Karpas-422 (cell line): Measurements from ENCODE around the gene FMR1. TPM values are rescaled to one million over a fixed set of nuclear protein-coding genes. Genes with fewer than 3 reads are reported as not detected.

Source experiments
- DNase-seq: peaks from one replicate; pipeline ENCODE4 v3.0.0-alpha.2; 2015
- H2AFZ ChIP-seq: fragments of 200-600 bp; sonication (generic); 2 replicates; pipeline ENCODE4 v1.6.1; 2014; ENCODE audit warnings: antibody characterized with exemption, low read length, mixed read lengths
- H3K27ac ChIP-seq: fragments of 200-600 bp; sonication (generic); 2 replicates; pipeline ENCODE4 v1.5.1; 2014; ENCODE audit warnings: mild to moderate bottlenecking, low read length, moderate library complexity
- H3K27me3 ChIP-seq: fragments of 200-600 bp; sonication (generic); 2 replicates; pipeline ENCODE4 v1.6.1; 2014; ENCODE audit warnings: low read length, mixed read lengths
- H3K36me3 ChIP-seq: fragments of 200-600 bp; sonication (generic); 2 replicates; pipeline ENCODE4 v1.6.1; 2014; ENCODE audit warnings: low read length, mixed read lengths; ENCODE audit not compliant: insufficient read depth
- H3K4me1 ChIP-seq: fragments of 200-600 bp; sonication (generic); 2 replicates; pipeline ENCODE4 v1.6.1; 2014; ENCODE audit warnings: mild to moderate bottlenecking, low read length, mixed read lengths
- H3K4me2 ChIP-seq: fragments of 200-600 bp; sonication (generic); 2 replicates; pipeline ENCODE4 v1.6.1; 2014; ENCODE audit warnings: low read length, low read depth, mild to moderate bottlenecking; ENCODE audit not compliant: poor library complexity, severe bottlenecking
- H3K4me3 ChIP-seq: fragments of 200-600 bp; sonication (generic); 2 replicates; pipeline ENCODE4 v1.5.1; 2014; ENCODE audit warnings: mild to moderate bottlenecking, antibody characterized with exemption, low read length, mixed read lengths
- H3K79me2 ChIP-seq: fragments of 200-600 bp; sonication (generic); 2 replicates; pipeline ENCODE4 v1.6.1; 2014; ENCODE audit warnings: mild to moderate bottlenecking, low read length, mixed read lengths
- H3K9ac ChIP-seq: fragments of 200-600 bp; sonication (generic); 2 replicates; pipeline ENCODE4 v1.6.0; 2014; ENCODE audit warnings: low read length
- H3K9me2 ChIP-seq: fragments of 200-600 bp; sonication (generic), shearing (Covaris generic); replicated peaks from 2 replicates; pipeline ENCODE4 v1.6.0; 2014; ENCODE audit warnings: mild to moderate bottlenecking, low read length, moderate library complexity; ENCODE audit not compliant: insufficient read depth
- H3K9me3 ChIP-seq: fragments of 300-700, 200-600 bp; sonication (generic); 2 replicates; pipeline ENCODE4 v1.6.1; 2014; ENCODE audit warnings: low read length, mixed read lengths
- H4K20me1 ChIP-seq: fragments of 200-600 bp; sonication (generic); 2 replicates; pipeline ENCODE4 v1.6.1; 2014; ENCODE audit warnings: mild to moderate bottlenecking, antibody characterized with exemption, low read length, low read depth; ENCODE audit not compliant: insufficient read depth
- total RNA-seq: library from RNA; depleted of rRNA; stranded (reverse); fragments of >200 nt; shearing (Covaris generic); gene quantifications from 2 replicates; pipeline ENCODE4 v1.2.3, GENCODE V29; 2014; ENCODE audit warnings: low replicate concordance

The FMR1 gene
- total RNA-seq, 1 experiment from 2014 or later, result 36.6 TPM

GRCh38 chrX:147908106-147908505 is 3.6 kb upstream of the FMR1 start:
- H3K9me3 ChIP-seq, result no peaks in the 10 kb centered on the region
- H3K4me1 ChIP-seq, result peaks cover 7% of the 10 kb centered on the region
- peaks cover 11% of the 10 kb centered on the region for H3K79me2 ChIP-seq
- H2AFZ ChIP-seq, result no peak overlapping the region
- H3K9me2 ChIP-seq, result no peaks in the 10 kb centered on the region
- H3K27ac ChIP-seq, result no peak overlapping the region
- H3K27me3 ChIP-seq, result no peaks in the 10 kb centered on the region
- H3K9ac ChIP-seq, result no peak overlapping the region
- H3K4me3 ChIP-seq, result no peak overlapping the region
- H4K20me1 ChIP-seq, result no peaks in the 10 kb centered on the region
- no peak overlapping the region for H3K4me2 ChIP-seq
- DNase-seq, result no peak
- H3K36me3 ChIP-seq, result no peaks in the 10 kb centered on the region

GRCh38 chrX:147910607-147911006 is 1.1 kb upstream of the FMR1 start:
- Histone ChIP-seq H3K27me3 (no peaks in the 10 kb centered on the region), H3K4me2 (peak overlapping the region; percentile 62), H3K9me3 (no peaks in the 10 kb centered on the region), H3K27ac (no peak overlapping the region), H3K79me2 (peaks cover 36% of the 10 kb centered on the region), H3K4me3 (no peak overlapping the region), H4K20me1 (no peaks in the 10 kb centered on the region), H3K36me3 (no peaks in the 10 kb centered on the region), H2AFZ (no peak overlapping the region), H3K4me1 (peaks cover 31% of the 10 kb centered on the region), H3K9me2 (no peaks in the 10 kb centered on the region), H3K9ac (no peak overlapping the region)
- no peak for DNase-seq

- no peak overlapping the region for H2AFZ ChIP-seq
- peaks cover 46% of the 10 kb centered on the region for H3K4me1 ChIP-seq
- H4K20me1 ChIP-seq, result no peaks in the 10 kb centered on the region
- H3K4me2 ChIP-seq, result peak overlapping the region; percentile 57
- H3K9me2 ChIP-seq, result no peaks in the 10 kb centered on the region
- H3K79me2 ChIP-seq, result peaks cover 53% of the 10 kb centered on the region
- H3K27me3 ChIP-seq, result no peaks in the 10 kb centered on the region
- H3K27ac ChIP-seq, result peak overlapping the region; percentile 63
- H3K36me3 ChIP-seq, result no peaks in the 10 kb centered on the region
- peak; percentile 80 for DNase-seq
- H3K9me3 ChIP-seq, result no peaks in the 10 kb centered on the region
- H3K9ac ChIP-seq, result peak overlapping the region; percentile 85
- peak overlapping the region; percentile 71 for H3K4me3 ChIP-seq
Observed at GRCh38 chrX:147912093-147912801, 528 bp downstream of the FMR1 start.

- peaks cover 66% of the 10 kb centered on the region for H3K79me2 ChIP-seq
- H4K20me1 ChIP-seq, result no peaks in the 10 kb centered on the region
- no peaks in the 10 kb centered on the region for H3K9me3 ChIP-seq
- H3K4me2 ChIP-seq, result peak overlapping the region; percentile 57
- peak overlapping the region; percentile 85 for H3K9ac ChIP-seq
- H3K9me2 ChIP-seq, result no peaks in the 10 kb centered on the region
- H3K4me1 ChIP-seq, result peaks cover 59% of the 10 kb centered on the region
- H3K27me3 ChIP-seq, result no peaks in the 10 kb centered on the region
- no peak overlapping the region for H3K27ac ChIP-seq
- no peak for DNase-seq
- H3K4me3 ChIP-seq, result peak overlapping the region; percentile 71
- no peak overlapping the region for H2AFZ ChIP-seq
- no peaks in the 10 kb centered on the region for H3K36me3 ChIP-seq
Observed at GRCh38 chrX:147913570-147913969, 1.9 kb downstream of the FMR1 start.

GRCh38 chrX:147914591-147914990 is 2.9 kb downstream of the FMR1 start:
- no peaks in the 10 kb centered on the region for H4K20me1 ChIP-seq
- peak overlapping the region; percentile 57 for H3K4me2 ChIP-seq
- H3K4me1 ChIP-seq, result peaks cover 60% of the 10 kb centered on the region
- H3K36me3 ChIP-seq, result no peaks in the 10 kb centered on the region
- peaks cover 76% of the 10 kb centered on the region for H3K79me2 ChIP-seq
- H2AFZ ChIP-seq, result no peak overlapping the region
- no peaks in the 10 kb centered on the region for H3K27me3 ChIP-seq
- H3K9me2 ChIP-seq, result no peaks in the 10 kb centered on the region
- no peak overlapping the region for H3K27ac ChIP-seq
- no peaks in the 10 kb centered on the region for H3K9me3 ChIP-seq
- no peak for DNase-seq
- no peak overlapping the region for H3K9ac ChIP-seq
- no peak overlapping the region for H3K4me3 ChIP-seq

GRCh38 chrX:147916375-147916968 is 4.8 kb downstream of the FMR1 start:
- Histone ChIP-seq H3K4me1 (peaks cover 53% of the 10 kb centered on the region), H2AFZ (no peak overlapping the region), H3K9me3 (no peaks in the 10 kb centered on the region), H3K36me3 (no peaks in the 10 kb centered on the region), H3K9ac (no peak overlapping the region), H3K27me3 (no peaks in the 10 kb centered on the region), H3K27ac (no peak overlapping the region), H3K79me2 (peaks cover 93% of the 10 kb centered on the region), H3K4me3 (no peak overlapping the region), H4K20me1 (no peaks in the 10 kb centered on the region), H3K4me2 (peak overlapping the region; percentile 10), H3K9me2 (no peaks in the 10 kb centered on the region)
- no peak for DNase-seq

- peak; percentile 52 for DNase-seq
- H3K27ac ChIP-seq, result no peak overlapping the region
- no peaks in the 10 kb centered on the region for H3K27me3 ChIP-seq
- H3K9me3 ChIP-seq, result no peaks in the 10 kb centered on the region
- no peak overlapping the region for H3K4me3 ChIP-seq
- H3K36me3 ChIP-seq, result no peaks in the 10 kb centered on the region
- H3K4me1 ChIP-seq, result peaks cover 53% of the 10 kb centered on the region
- no peaks in the 10 kb centered on the region for H4K20me1 ChIP-seq
- H3K9ac ChIP-seq, result no peak overlapping the region
- H3K79me2 ChIP-seq, result peaks cover 98% of the 10 kb centered on the region
- peak overlapping the region; percentile 10 for H3K4me2 ChIP-seq
- no peaks in the 10 kb centered on the region for H3K9me2 ChIP-seq
- H2AFZ ChIP-seq, result no peak overlapping the region
Observed at GRCh38 chrX:147917700-147918695, 6.3 kb downstream of the FMR1 start.

- no peaks in the 10 kb centered on the region for H3K27me3 ChIP-seq
- no peak overlapping the region for H2AFZ ChIP-seq
- no peak overlapping the region for H3K4me2 ChIP-seq
- DNase-seq, result no peak
- no peaks in the 10 kb centered on the region for H3K9me2 ChIP-seq
- H3K4me3 ChIP-seq, result no peak overlapping the region
- no peak overlapping the region for H3K27ac ChIP-seq
- no peaks in the 10 kb centered on the region for H3K9me3 ChIP-seq
- no peak overlapping the region for H3K9ac ChIP-seq
- H4K20me1 ChIP-seq, result no peaks in the 10 kb centered on the region
- H3K36me3 ChIP-seq, result no peaks in the 10 kb centered on the region
- H3K4me1 ChIP-seq, result peaks cover 32% of the 10 kb centered on the region
- H3K79me2 ChIP-seq, result peaks cover 90% of the 10 kb centered on the region
Observed at GRCh38 chrX:147920161-147920666, 8.5 kb downstream of the FMR1 start.
